Ovary (tissue), 9 donors: Measurements from ENCODE around the gene NLRP3. TPM values are rescaled to one million over a fixed set of nuclear protein-coding genes. Genes with fewer than 3 reads are reported as not detected.

Experiments
- DNase-seq, 5 donors: peaks; one replicate each; pipeline ENCODE4 v3.0.0-alpha.2; 2019 to 2020
- H3K27ac ChIP-seq, 2 donors: fragments of 200-600 bp; one replicate each; pipeline versions ENCODE4 v1.5.1 to v1.8.0; 2019 to 2022
- H3K27me3 ChIP-seq: fragments of 200-600 bp; one replicate; pipeline ENCODE4 v1.8.0; 2022
- H3K36me3 ChIP-seq: fragments of 200-600 bp; sonication (generic); one replicate; pipeline ENCODE4 v1.5.1; 2019
- H3K4me1 ChIP-seq: one replicate; pipeline ENCODE4 v1.8.1; 2013; ENCODE audit warnings: mild to moderate bottlenecking, moderate library complexity; ENCODE audit not compliant: insufficient read depth
- H3K4me3 ChIP-seq: fragments of 200-600 bp; sonication (generic); one replicate; pipeline ENCODE4 v1.5.1; 2017
- H3K9me3 ChIP-seq, 2 donors: fragments of 200-600 bp in 1 of 2; sonication (generic) in 1 of 2; one replicate each; pipeline versions ENCODE4 v1.5.1 to v1.8.1; 2013 to 2019; ENCODE audit warnings: mild to moderate bottlenecking in 1 of 2, moderate library complexity in 1 of 2
- EP300 ChIP-seq: sonication (generic); formaldehyde crosslinking; IDR thresholded peaks from one replicate; pipeline ENCODE4 v1.6.1; 2017; ENCODE audit warnings: antibody characterized with exemption
- POLR2A ChIP-seq: fragments of 450-650 bp; IDR thresholded peaks from one replicate; pipeline ENCODE4 v1.6.1; 2017; ENCODE audit warnings: antibody characterized with exemption, mild to moderate bottlenecking, moderate library complexity
- WGBS, 3 donors: extraction: QIAGEN DNeasy Blood & Tissue Kit in 1 of 3; methylation state at CpG; one replicate each; pipeline versions ENCODE4 v1.1.5 to v1.1.7; 2013 to 2017; 5-methylcytosine and 5-hydroxymethylcytosine counted together
- intact Hi-C, 4 donors: fragments of 100-400 bp; cut with DNase I; formaldehyde crosslinking; loops; one replicate each; pipeline versions ENCODE4 v1.11.0 to v1.15.1; 2022 to 2023
- polyA plus RNA-seq, 2 donors: library from polyadenylated mRNA; stranded (reverse); fragments of 200-250 nt in 1 of 2; fragments of 350-450 nt in 1 of 2; fragmentation: Illumina TruSeq in 1 of 2; extraction: RNeasy Lipid Tissue Mini Kit (QIAGEN cat#74804) in 1 of 2; gene quantifications; one replicate each; pipeline ENCODE4 v1.2.3, GENCODE V29; 2013 to 2014
- total RNA-seq, 7 donors: library from RNA; depleted of rRNA in 2 of 7; stranded (reverse); fragments of >200 nt in 2 of 7; fragmentation: NEBNext Ultra II Directional in 3 of 7; extraction: Animal tissue kit (Norgen Biotek cat#: 25700) in 3 of 7; gene quantifications; one replicate each; pipeline versions ENCODE4 v1.1.0 to v1.2.4, GENCODE V29; 2016 to 2023
- TF ChIP-seq, protein P1 (sequence below), 3 donors: fragments of 450-650 bp in 2 of 3; fragments of 200-600 bp in 1 of 3; IDR thresholded peaks; one replicate each; pipeline versions ENCODE4 v1.5.1 to v1.8.0; 2016 to 2022; ENCODE audit warnings: antibody characterized with exemption in 3 of 3, mild to moderate bottlenecking in 1 of 3
- donor health status: DM: no; HTN: no; CAD: no; lungs with moderate emphysema.
- donor health status: DM: no; HTN: no; CAD: no.
- donor health status: Bipolar disorder and iron deficiency.
- donor health status: DM: yes; HTN: yes; CAD: no.
- donor health status: DM: no; HTN: no; CAD: no.
- donor health status: DM: yes; HTN: yes; CAD: no.

NLRP3 gene
- total and polyA plus RNA-seq, 9 donors = 0.50 to 2.2 (median 1.2) TPM

DNA sequence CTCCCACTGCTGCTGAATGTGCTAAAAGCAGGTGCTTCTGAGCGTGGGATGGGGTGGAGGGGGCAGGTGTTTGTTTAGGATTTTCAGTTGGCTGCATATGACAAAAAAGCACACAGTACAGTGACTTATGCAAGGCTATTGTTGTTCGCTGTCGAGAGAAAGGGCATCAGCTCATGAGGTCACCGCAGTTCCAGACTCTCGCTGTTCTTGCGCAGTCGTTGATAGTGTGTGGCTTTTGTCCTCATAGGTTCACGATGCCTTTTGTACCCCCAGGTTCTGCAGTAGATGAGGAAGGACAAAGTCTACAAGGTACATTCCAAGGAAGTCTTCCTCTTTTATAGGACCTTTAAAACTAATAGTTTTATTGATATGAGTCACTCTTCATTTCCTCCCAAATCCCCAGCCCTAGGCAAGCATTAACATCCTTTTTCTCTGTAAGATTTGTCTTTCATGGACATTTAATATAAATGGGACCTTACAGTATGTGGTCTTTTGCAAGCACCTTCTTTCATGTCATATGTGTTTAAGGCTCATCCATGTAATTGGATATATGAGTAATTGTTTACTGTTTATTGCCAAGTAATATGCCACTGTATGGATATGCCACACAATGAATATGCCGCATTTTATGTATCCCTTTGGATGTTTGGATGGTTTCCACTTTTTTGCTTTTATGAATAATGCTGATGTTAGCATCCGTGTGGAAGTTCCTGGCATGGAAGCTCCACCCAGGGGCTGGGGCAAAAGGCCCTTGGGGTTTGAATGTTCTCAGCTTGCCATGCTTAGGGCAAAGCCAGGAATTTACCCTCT, 14.5 kb upstream of the NLRP3 start:
- Histone ChIP-seq H3K9me3 (no peaks in the 10 kb centered on the region), H3K4me1 (no peaks in the 10 kb centered on the region), H3K4me3 (no peak overlapping the region), H3K36me3 (no peaks in the 10 kb centered on the region), H3K27ac (no peak overlapping the region), H3K27me3 (no peaks in the 10 kb centered on the region)
- TF ChIP-seq POLR2A (no peak), EP300 (no peak)
- TF ChIP-seq, protein P1, sequence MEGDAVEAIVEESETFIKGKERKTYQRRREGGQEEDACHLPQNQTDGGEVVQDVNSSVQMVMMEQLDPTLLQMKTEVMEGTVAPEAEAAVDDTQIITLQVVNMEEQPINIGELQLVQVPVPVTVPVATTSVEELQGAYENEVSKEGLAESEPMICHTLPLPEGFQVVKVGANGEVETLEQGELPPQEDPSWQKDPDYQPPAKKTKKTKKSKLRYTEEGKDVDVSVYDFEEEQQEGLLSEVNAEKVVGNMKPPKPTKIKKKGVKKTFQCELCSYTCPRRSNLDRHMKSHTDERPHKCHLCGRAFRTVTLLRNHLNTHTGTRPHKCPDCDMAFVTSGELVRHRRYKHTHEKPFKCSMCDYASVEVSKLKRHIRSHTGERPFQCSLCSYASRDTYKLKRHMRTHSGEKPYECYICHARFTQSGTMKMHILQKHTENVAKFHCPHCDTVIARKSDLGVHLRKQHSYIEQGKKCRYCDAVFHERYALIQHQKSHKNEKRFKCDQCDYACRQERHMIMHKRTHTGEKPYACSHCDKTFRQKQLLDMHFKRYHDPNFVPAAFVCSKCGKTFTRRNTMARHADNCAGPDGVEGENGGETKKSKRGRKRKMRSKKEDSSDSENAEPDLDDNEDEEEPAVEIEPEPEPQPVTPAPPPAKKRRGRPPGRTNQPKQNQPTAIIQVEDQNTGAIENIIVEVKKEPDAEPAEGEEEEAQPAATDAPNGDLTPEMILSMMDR (IDR thresholded peaks at IDR 0.05) = no peak
- intact Hi-C loops = no loop called here
- WGBS, 3 donors = 83 to 89% (median 85%) methylated on average over 10 of the region's 10 CpGs
- no peak for DNase-seq

DNA sequence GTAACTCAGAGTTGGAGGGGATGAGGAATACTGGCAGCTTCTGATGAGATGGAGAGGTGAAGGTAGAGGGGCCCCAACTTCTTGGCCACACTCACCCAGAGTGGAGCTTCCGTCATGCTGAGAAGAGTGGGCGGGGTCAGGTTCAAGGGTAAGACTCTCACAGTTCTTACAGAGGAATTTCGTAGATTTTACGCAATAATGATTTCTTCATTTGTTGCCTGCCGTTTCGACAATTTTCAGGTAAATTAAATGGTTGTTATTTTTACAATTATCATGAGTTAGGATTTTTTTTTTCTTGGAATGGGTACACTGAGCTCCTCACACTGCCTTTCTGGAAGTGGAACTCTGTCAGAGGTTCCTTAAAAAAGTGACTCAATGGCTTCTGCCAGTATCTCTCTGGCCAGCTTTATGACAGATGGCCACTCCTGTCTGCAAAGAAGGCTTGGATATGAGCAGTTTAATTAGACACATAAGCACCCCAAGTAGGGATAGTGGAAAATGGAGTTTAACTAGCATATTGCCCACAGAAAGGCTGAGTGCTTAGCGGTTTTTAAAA, 13.8 kb upstream of the NLRP3 start:
- H3K36me3 ChIP-seq = no peaks in the 10 kb centered on the region
- TF ChIP-seq, protein P1 (IDR thresholded peaks at IDR 0.05) = no peak
- TF ChIP-seq EP300 (no peak), POLR2A (no peak)
- H3K4me1 ChIP-seq = no peaks in the 10 kb centered on the region
- DNase-seq = no peak
- WGBS, 3 donors = 72 to 74% (median 74%) methylated on average over 7 of the region's 7 CpGs
- intact Hi-C loops = no loop called here
- no peaks in the 10 kb centered on the region for H3K27me3 ChIP-seq
- H3K4me3 ChIP-seq = no peak overlapping the region
- H3K27ac ChIP-seq = no peak overlapping the region
- no peaks in the 10 kb centered on the region for H3K9me3 ChIP-seq

DNA sequence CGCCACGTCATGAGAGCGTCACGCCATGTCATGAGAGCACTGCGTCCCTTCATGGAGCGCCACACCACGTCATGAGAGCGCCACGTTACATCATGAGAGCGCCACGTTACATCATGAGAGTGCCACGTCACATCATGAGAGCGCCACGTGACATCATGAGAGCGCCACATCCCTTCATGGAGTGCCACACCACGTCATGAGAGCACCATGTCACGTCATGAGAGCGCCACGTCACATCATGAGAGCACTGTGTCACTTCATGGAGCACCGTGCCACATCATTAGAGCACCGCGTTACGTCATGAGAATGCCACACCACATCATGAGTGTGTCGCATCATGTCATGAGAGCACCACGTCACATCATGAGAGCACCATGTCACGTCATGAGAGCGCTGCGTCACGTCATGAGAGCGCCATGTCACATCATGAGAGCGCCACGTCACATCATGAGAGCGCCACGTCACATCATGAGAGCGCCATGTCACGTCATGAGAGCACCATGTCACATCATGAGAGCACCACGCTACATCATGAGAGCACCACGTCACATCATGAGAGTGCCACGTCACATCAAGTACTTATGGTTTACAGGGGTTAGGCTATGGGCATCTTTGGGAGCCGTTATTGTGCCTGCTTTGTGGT, 9.8 kb upstream of the NLRP3 start:
- Histone ChIP-seq H3K36me3 (no peaks in the 10 kb centered on the region), H3K27ac (no peak overlapping the region), H3K4me1 (no peaks in the 10 kb centered on the region), H3K9me3 (no peaks in the 10 kb centered on the region), H3K4me3 (no peak overlapping the region), H3K27me3 (no peaks in the 10 kb centered on the region)
- intact Hi-C loops = no loop called here
- WGBS, 3 donors = 87 to 92% (median 92%) methylated on average over 29 to 40 of the region's 40 CpGs
- DNase-seq = no peak
- no peak for TF ChIP-seq EP300
- no peak for TF ChIP-seq POLR2A
- TF ChIP-seq, protein P1 (IDR thresholded peaks at IDR 0.05) = no peak

DNA sequence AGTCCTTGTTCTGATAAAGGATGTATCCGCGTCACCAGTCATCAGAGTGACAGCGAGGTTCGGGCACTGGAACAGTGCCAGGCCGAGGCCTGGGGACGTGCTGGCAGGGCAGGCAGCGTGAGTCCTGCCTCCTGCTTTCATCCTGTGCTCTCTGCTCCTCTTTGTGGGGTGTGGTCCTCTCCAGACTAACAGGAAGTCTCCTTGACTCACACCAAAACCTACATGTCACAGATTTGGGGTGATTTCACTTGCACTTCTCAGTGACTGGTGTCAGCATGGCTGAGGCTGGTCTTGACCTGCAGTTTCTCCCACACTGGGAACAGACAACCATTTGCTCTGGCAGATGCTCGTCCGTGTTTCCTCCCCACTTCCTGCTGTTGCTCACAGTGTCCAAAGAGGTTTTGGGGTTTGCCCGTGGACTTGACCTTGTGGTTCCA, 8.8 kb upstream of the NLRP3 start:
- H3K4me3 ChIP-seq = no peak overlapping the region
- H3K4me1 ChIP-seq = no peaks in the 10 kb centered on the region
- 75 to 80% (median 77%) methylated on average over 10 of the region's 10 CpGs for WGBS, 3 donors
- H3K9me3 ChIP-seq = no peaks in the 10 kb centered on the region
- no peaks in the 10 kb centered on the region for H3K36me3 ChIP-seq
- intact Hi-C loops = no loop called here
- TF ChIP-seq POLR2A = no peak
- TF ChIP-seq EP300 = no peak
- TF ChIP-seq, protein P1 (IDR thresholded peaks at IDR 0.05) = no peak
- no peak overlapping the region for H3K27ac ChIP-seq
- no peak for DNase-seq
- no peaks in the 10 kb centered on the region for H3K27me3 ChIP-seq
